Amygdala (tissue), 56 donors: ENCODE results near the gene HBP1.
"Not testable (repeated sequence)": the region's sequence is repeated elsewhere in the genome, so short reads cannot be mapped to it uniquely, and the experiment has no call there.

ENCODE experiments used
- DNase-seq, 56 donors: peaks; one replicate each; lab custom pipeline; 2025; lab: John Stamatoyannopoulos, UW

The HBP1 gene

GRCh38 chr7:107219563-107220244 lies 50.9 kb downstream of the HBP1 start:
- DNase-seq = no peak

GRCh38 chr7:107220356-107220755 lies 51.6 kb downstream of the HBP1 start:
- DNase-seq = no peak

- not testable (repeated sequence) for DNase-seq
These were observed 52.0 kb downstream of the HBP1 start for GRCh38 chr7:107220806-107221205.

DNA sequence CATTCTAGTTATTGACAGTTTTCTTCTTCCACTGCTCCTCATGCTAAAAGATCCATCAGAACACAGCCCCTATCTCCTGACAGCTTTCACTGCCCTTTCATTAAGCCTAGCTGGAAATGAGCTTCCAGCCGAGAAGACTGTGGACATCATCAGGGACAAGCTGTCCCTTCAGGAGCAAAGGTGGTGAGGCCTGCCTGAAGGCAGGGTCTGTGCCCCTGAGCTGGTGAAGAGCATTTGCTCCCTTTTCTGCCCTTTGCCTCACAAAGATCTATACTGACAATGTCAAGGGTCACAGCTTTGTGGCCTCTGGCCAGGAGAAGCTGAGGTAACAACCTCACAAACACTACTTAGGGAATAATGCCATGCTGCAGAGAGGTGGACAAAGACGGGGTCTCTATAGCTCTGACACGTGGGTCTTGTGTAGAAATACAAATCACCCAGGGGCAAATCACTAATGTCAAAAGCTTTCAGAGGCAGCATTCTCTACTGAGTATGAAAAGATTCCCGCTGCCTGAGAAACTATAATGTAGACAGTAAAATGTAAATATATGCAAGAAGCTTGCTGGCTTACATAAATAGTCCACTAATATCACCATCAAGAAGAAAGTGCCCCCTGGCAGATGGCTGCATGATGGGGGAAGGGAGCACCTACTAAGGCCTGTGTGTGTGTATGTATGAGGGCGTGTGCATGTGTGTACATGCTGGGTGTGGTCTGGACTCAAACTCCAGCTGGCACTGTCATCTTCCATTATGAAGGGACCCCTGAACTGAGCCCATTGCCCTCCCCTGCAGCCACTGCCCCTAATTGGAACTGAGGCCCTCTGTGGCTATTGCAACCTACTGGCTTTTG lies 55.8 kb downstream of the HBP1 start:
- no peak for DNase-seq

DNA sequence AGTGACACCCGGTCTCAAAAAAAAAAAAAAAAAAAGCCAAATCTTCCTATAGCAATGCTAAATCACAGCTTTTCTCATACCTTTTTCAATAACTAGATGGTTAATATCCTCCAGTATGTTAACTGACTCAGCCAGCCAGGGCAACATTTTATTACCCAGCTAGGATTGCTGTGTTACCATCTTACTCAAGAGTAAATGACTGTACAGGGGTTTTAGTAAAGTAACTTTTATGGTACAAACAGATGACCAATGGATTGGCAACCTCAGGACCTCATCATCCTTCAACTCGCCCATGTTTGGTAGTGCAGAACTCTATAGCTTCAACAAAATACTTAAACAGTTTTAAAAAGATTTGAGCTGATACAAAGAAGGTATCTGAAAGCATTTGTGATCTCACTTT lies 59.5 kb downstream of the HBP1 start:
- DNase-seq = no peak

DNA sequence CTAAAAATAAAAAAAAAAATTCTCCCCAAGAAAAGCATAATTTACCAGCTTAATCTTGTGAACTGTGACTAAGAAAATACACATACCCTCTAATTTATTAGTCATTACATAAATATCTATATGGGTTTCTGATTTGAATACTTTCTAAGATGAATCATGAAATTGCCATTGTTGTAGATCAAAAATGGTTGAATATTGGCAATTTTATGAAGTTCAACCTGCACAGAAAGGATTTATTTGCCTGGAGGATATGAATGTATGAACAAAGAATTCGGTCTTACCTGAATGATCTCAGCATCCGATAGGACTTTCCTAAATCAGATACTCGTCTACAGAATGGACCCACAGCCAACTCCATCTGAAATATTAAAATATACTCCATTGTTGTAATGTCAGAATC lies 61.5 kb downstream of the HBP1 start:
- no peak for DNase-seq

GRCh38 chr7:107232568-107233090 lies 63.8 kb downstream of the HBP1 start:
- DNase-seq = no peak

GRCh38 chr7:107233174-107233573 lies 64.4 kb downstream of the HBP1 start:
- DNase-seq = peak in 1 of 56 donors; percentile 18

GRCh38 chr7:107233981-107234380 lies 65.2 kb downstream of the HBP1 start:
- DNase-seq = no peak

DNA sequence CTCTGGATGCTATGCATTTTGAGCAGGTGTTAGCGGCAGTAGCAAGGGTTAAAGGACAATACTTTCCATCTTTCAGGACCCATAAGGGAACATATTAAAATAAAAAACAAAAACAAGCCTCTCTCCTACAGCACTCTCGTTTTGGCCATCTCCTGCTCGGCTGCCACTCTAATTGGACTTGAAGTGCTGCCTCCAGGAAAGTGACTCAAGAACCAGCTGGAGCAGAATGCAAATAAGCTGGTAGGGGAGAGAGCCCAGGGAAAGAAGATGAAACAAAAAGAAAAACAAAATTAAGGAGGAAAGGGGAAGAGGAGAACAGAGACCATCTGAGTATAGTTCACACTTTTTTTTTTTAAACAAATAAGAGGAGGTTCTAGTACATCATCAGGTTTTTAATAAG lies 65.6 kb downstream of the HBP1 start:
- DNase-seq = peak in 16 of 56 donors; percentile 2 to 59 (median 22)

DNA sequence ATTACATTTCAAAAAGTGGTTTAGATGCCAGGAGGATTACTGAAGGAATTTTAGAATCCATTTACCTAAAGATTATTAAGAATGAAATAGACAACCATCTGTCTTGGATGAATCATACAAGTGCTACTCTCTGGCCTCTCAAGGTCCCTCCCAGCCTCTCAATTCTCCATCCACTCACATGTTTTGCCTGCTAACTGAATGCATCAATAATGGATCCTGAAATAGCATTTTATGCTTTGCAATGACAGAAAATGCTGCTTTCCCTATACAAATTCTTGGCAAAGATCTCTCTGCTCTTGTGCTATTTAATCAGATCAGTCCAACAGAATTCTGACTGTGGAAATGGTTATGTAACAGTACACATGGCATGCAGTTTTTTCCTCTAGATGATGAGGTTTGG lies 68.1 kb downstream of the HBP1 start:
- DNase-seq = peak in 2 of 56 donors; percentile 7 to 8

- no peak for DNase-seq
These were observed 68.6 kb downstream of the HBP1 start for GRCh38 chr7:107237451-107237850.

- DNase-seq = no peak
These were observed 73.5 kb downstream of the HBP1 start for GRCh38 chr7:107242267-107242666.

DNA sequence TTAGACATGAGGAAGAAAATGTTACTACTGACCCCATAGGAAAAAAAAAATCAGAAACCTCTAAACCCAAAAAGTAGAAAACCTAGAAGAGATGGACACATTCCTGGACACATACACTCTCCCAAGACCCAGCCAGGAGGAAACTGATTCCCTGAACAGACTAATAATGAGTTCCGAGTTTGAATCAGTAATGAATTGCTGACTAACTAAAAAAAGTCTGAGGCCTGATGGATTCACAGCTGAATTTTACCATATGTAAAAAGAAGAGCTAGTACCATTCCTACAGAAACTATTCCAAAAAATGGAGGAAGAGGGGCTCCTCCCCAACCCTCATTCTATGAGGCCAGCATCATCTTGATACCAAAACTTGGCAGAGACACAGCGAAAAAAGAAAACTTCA lies 75.8 kb downstream of the HBP1 start:
- no peak for DNase-seq

DNA sequence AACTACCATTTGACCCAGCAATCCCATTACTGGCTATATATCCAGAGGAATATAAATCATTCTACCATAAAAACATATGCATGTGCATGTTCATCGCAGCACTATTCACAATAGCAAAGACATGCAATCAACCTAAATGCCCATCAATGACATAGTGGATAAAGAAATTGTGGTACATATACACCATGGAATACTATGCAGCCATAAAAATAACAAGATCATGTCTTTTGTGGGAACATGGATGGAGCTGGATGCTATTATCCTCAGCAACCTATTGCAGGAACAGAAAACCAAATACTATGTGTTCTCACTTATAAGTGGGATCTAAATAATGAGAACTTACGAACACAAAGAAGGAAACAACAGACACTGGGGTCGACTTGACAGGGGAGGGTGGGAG lies 78.0 kb downstream of the HBP1 start:
- not testable (repeated sequence) for DNase-seq

GRCh38 chr7:107248551-107249316 lies 79.9 kb downstream of the HBP1 start:
- no peak for DNase-seq

- no peak for DNase-seq
These were observed 83.2 kb downstream of the HBP1 start for GRCh38 chr7:107251963-107252362.
